Thoracic aorta (tissue), 2 donors: ENCODE measurements around the gene CCDC71L. TPM values are rescaled to one million over a fixed set of nuclear protein-coding genes. Genes with fewer than 3 reads are reported as not detected.

Experiments used
- ATAC-seq: fragments of 150-250 bp; one replicate; pipeline ENCODE4 v1.8.0; 2017; ENCODE audit warnings: low read depth; ENCODE audit not compliant: insufficient number of reproducible peaks, low FRiP score
- DNase-seq: peaks from one replicate; pipeline ENCODE4 v3.0.0-alpha.2; 2020; ENCODE audit warnings: low spot score
- H3K27ac ChIP-seq, 2 donors: fragments of 200-600 bp; sonication (generic); 1 replicate in 1 of 2; 2 replicates in 1 of 2; pipeline ENCODE4 v1.5.1; 2016; ENCODE audit warnings: mild to moderate bottlenecking in 2 of 2, moderate library complexity in 2 of 2
- H3K27me3 ChIP-seq: fragments of 200-600 bp; sonication (generic); replicated peaks from 2 replicates; pipeline ENCODE4 v1.6.0; 2016; ENCODE audit warnings: mild to moderate bottlenecking; ENCODE audit not compliant: insufficient read depth
- H3K36me3 ChIP-seq: fragments of 200-600 bp; sonication (generic); one replicate; pipeline ENCODE4 v1.5.1; 2016
- H3K4me1 ChIP-seq, 2 donors: fragments of 200-600 bp; sonication (generic); 1 replicate in 1 of 2; 2 replicates in 1 of 2; pipeline versions ENCODE4 v1.5.1 to v1.6.0; 2016; ENCODE audit warnings: low read depth in 2 of 2, mild to moderate bottlenecking in 1 of 2; ENCODE audit not compliant: control insufficient read depth in 1 of 2
- H3K4me3 ChIP-seq: fragments of 200-600 bp; sonication (generic); 2 replicates; pipeline ENCODE4 v1.5.1; 2016; ENCODE audit warnings: mild to moderate bottlenecking
- H3K9me3 ChIP-seq: fragments of 200-600 bp; sonication (generic); 2 replicates; pipeline ENCODE4 v1.5.1; 2016
- CTCF ChIP-seq: fragments of 200-600 bp; sonication (generic); IDR thresholded peaks from one replicate; pipeline ENCODE4 v1.5.1; 2019; ENCODE audit warnings: antibody characterized with exemption
- total RNA-seq, 2 donors: library from RNA; depleted of rRNA; stranded (reverse); fragments of >200 nt; gene quantifications; one replicate each; pipeline versions ENCODE4 v1.1.0 to v1.2.3, GENCODE V29; 2016

CCDC71L gene
- total RNA-seq, 2 donors from 2014 or later = 57.9 to 101 TPM

- Histone ChIP-seq H3K36me3 (no peaks in the 10 kb centered on the region), H3K4me1 (peaks cover 12 to 32% of the 10 kb centered on the region in 2 donors), H3K27ac (no peak overlapping the region), H3K4me3 (no peak overlapping the region), H3K9me3 (peaks cover 9% of the 10 kb centered on the region), H3K27me3 (no peaks in the 10 kb centered on the region)
- ATAC-seq (no peak), DNase-seq (no peak)
- no peak for TF ChIP-seq CTCF
Observed at GRCh38 chr7:106620034-106620433, 40.9 kb downstream of the CCDC71L start.

GRCh38 chr7:106619213-106619612 is 41.7 kb downstream of the CCDC71L start:
- H3K4me1 ChIP-seq = peaks cover 13 to 32% of the 10 kb centered on the region in 2 donors
- H3K9me3 ChIP-seq = peaks cover 9% of the 10 kb centered on the region
- H3K27ac ChIP-seq = no peak overlapping the region
- H3K36me3 ChIP-seq = no peaks in the 10 kb centered on the region
- no peaks in the 10 kb centered on the region for H3K27me3 ChIP-seq
- no peak overlapping the region for H3K4me3 ChIP-seq
- TF ChIP-seq CTCF = no peak
- ATAC-seq (no peak), DNase-seq (no peak)

DNA sequence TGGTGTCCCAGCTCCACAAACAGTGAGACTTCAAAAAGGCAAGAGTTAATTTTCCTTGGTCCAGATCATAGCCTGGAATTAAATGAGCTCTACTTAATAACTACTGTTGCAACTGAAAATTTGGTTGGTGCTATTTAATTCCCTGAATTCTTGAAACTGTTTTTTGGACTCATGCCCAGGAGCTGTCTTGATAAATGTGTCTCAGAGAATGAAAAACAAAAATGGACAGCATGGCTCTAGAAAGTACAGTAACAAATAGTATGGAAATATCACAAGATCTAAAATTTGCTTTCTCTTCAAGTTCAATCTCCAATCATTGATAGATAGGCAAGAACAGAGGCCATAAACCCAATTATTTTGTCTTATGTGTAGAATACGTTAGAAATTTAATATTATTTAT is 42.5 kb downstream of the CCDC71L start:
- no peak overlapping the region for H3K4me3 ChIP-seq
- no peak overlapping the region for H3K27ac ChIP-seq
- no peak for TF ChIP-seq CTCF
- no peak for ATAC-seq
- no peaks in the 10 kb centered on the region for H3K36me3 ChIP-seq
- no peak for DNase-seq
- no peaks in the 10 kb centered on the region for H3K27me3 ChIP-seq
- H3K4me1 ChIP-seq = peaks cover 13 to 25% of the 10 kb centered on the region in 2 donors
- peaks cover 9% of the 10 kb centered on the region for H3K9me3 ChIP-seq

GRCh38 chr7:106617860-106618259 is 43.1 kb downstream of the CCDC71L start:
- H3K4me1 ChIP-seq = peaks cover 13 to 23% of the 10 kb centered on the region in 2 donors
- no peak overlapping the region for H3K4me3 ChIP-seq
- DNase-seq = no peak
- H3K9me3 ChIP-seq = peaks cover 9% of the 10 kb centered on the region
- no peak overlapping the region for H3K27ac ChIP-seq
- no peaks in the 10 kb centered on the region for H3K27me3 ChIP-seq
- no peak for TF ChIP-seq CTCF
- no peak for ATAC-seq
- no peaks in the 10 kb centered on the region for H3K36me3 ChIP-seq

DNA sequence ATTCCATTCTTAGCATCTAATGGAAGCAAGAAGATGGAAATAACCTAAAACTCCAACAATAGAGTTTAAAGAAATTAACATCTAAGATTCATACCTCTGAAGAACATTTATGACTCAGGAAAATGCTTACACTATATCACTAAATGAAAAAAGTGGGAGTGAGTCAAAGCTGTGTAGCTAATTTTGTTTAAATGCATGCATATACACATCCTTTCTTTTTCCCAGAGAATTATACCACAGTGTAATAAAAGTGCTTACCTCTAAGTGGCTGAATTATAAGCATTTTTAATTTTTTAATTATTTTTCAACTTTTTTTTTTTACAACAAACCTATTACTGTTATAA is 44.3 kb downstream of the CCDC71L start:
- DNase-seq (no peak), ATAC-seq (no peak)
- Histone ChIP-seq H3K4me3 (no peak overlapping the region), H3K4me1 (peaks cover 13 to 23% of the 10 kb centered on the region in 2 donors), H3K9me3 (peaks cover 8% of the 10 kb centered on the region), H3K27ac (no peak overlapping the region), H3K27me3 (no peaks in the 10 kb centered on the region), H3K36me3 (no peaks in the 10 kb centered on the region)
- no peak for TF ChIP-seq CTCF
